HG03575 (cell line): Measurements from ENCODE around the gene TMEM14B.

Source experiments
- ATAC-seq: cut with Tn5 transposase; IDR thresholded peaks from one replicate; pipeline ENCODE4 v1.9.1; 2021; ENCODE audit not compliant: unreplicated experiment, insufficient number of reproducible peaks, low FRiP score; ENCODE audit errors: extremely low read depth

TMEM14B gene

DNA sequence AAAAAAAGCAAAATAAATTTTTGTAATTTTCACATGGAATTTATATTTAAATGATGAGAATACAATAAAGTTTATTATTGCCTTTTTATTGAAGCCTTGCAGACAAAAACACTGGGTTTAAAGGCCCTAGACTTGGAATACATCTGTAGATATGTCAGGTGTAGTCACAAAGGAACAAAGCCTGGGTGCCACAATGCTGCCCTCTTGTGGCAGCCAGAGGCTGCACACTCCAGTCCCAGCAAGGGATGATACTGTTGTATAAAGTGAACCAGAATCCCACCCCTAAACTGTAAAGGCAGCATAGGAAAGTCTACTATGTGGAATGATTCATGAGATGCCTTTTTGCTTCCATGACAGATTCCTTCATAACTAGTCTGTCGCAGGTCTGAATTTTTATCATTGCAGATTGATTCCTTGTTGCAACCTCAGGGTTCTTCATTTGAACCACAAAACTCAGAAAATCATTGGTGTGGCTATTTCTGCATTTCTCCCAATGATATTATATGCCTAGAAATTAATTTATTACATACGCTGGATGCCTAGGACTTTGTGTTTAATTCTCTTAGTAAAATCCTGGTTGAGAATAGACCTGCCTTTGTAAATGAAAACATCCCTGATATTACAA, 53.7 kb downstream of the TMEM14B start:
- ATAC-seq = peak; percentile 82
